ENCODE results near the gene GAS2L2. TPM values are rescaled to one million over a fixed set of nuclear protein-coding genes. Genes with fewer than 3 reads are reported as not detected.

Gene GAS2L2
- polyA plus RNA-seq, 1 donor from 2014 or later, result 0.38 TPM

DNA sequence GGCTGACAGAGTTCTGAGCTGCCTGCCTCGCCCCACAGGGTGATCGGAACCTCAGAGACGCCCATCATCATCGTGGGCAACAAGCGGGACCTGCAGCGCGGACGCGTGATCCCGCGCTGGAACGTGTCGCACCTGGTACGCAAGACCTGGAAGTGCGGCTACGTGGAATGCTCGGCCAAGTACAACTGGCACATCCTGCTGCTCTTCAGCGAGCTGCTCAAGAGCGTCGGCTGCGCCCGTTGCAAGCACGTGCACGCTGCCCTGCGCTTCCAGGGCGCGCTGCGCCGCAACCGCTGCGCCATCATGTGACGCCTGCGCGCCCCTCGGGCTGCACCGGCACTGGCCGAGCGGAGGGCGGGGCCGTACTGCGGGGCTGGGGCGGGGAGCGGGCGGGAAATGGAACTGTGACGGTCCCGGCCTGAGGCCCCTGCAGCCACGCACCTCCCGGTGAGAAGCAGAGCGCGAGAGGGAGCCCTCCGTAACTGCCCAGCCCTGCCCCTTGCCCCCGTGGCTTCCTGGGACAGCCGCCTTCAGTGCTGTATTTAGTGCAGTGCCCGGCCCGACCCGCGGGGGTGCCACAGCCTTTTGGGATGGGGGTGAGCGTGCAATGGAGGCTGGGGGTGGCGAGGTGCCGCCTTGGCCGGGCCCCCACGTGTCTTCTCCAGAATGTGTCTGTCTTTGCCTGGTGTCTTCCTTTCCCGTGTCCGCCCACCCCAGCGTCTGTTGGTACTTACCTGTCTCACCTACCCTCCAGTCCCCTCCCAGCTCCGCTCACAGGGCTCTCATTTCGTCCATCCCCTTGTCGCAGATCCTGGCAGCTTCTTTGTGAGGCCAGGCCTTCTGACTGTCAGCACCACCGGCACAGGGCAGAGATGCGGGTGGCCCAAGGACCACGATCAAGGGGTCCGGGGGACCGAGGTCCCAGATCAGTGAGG lies 11.8 kb downstream of the GAS2L2 start:
- Histone ChIP-seq H3K36me3 (ENCODE audit: insufficient read depth, low read length) (no peaks in the 10 kb centered on the region), H3K27ac (ENCODE audit: low read length) (no peak overlapping the region), H3K79me2 (replicated peaks; ENCODE audit: insufficient read depth, low read length) (no peaks in the 10 kb centered on the region), H2AFZ (ENCODE audit: low read depth, low read length) (no peak overlapping the region), H4K20me1 (ENCODE audit: insufficient read depth) (no peaks in the 10 kb centered on the region), H3K4me3 (ENCODE audit: low read length) (peak overlapping the region; percentile 51), H3F3A (ENCODE audit: insufficient read depth, low read length, poor library complexity, severe bottlenecking) (no peaks in the 10 kb centered on the region), H3K9ac (ENCODE audit: low read length) (no peak overlapping the region), H3K9me3 (ENCODE audit: low read length) (no peaks in the 10 kb centered on the region), H3K4me2 (ENCODE audit: low read length) (no peak overlapping the region), H3K9me2 (ENCODE audit: insufficient read depth, low read length) (no peaks in the 10 kb centered on the region), H3K27me3 (ENCODE audit: insufficient read depth, low read depth, low read length) (peaks cover 18% of the 10 kb centered on the region)
- TF ChIP-seq, protein P1, sequence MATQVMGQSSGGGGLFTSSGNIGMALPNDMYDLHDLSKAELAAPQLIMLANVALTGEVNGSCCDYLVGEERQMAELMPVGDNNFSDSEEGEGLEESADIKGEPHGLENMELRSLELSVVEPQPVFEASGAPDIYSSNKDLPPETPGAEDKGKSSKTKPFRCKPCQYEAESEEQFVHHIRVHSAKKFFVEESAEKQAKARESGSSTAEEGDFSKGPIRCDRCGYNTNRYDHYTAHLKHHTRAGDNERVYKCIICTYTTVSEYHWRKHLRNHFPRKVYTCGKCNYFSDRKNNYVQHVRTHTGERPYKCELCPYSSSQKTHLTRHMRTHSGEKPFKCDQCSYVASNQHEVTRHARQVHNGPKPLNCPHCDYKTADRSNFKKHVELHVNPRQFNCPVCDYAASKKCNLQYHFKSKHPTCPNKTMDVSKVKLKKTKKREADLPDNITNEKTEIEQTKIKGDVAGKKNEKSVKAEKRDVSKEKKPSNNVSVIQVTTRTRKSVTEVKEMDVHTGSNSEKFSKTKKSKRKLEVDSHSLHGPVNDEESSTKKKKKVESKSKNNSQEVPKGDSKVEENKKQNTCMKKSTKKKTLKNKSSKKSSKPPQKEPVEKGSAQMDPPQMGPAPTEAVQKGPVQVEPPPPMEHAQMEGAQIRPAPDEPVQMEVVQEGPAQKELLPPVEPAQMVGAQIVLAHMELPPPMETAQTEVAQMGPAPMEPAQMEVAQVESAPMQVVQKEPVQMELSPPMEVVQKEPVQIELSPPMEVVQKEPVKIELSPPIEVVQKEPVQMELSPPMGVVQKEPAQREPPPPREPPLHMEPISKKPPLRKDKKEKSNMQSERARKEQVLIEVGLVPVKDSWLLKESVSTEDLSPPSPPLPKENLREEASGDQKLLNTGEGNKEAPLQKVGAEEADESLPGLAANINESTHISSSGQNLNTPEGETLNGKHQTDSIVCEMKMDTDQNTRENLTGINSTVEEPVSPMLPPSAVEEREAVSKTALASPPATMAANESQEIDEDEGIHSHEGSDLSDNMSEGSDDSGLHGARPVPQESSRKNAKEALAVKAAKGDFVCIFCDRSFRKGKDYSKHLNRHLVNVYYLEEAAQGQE (IDR thresholded peaks at IDR 0.05; ENCODE audit: borderline replicate concordance), result no peak
- TF ChIP-seq MXI1 (conservative IDR thresholded peaks at IDR 0.05; ENCODE audit: poor library complexity, severe bottlenecking), result no peak
- TF ChIP-seq, protein P2, sequence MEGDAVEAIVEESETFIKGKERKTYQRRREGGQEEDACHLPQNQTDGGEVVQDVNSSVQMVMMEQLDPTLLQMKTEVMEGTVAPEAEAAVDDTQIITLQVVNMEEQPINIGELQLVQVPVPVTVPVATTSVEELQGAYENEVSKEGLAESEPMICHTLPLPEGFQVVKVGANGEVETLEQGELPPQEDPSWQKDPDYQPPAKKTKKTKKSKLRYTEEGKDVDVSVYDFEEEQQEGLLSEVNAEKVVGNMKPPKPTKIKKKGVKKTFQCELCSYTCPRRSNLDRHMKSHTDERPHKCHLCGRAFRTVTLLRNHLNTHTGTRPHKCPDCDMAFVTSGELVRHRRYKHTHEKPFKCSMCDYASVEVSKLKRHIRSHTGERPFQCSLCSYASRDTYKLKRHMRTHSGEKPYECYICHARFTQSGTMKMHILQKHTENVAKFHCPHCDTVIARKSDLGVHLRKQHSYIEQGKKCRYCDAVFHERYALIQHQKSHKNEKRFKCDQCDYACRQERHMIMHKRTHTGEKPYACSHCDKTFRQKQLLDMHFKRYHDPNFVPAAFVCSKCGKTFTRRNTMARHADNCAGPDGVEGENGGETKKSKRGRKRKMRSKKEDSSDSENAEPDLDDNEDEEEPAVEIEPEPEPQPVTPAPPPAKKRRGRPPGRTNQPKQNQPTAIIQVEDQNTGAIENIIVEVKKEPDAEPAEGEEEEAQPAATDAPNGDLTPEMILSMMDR (IDR thresholded peaks at IDR 0.05; ENCODE audit: poor library complexity, severe bottlenecking), result no peak
- TF ChIP-seq SMC3 (conservative IDR thresholded peaks at IDR 0.05; ENCODE audit: poor library complexity), result no peak
- TF ChIP-seq EZH2 (IDR thresholded peaks at IDR 0.05; ENCODE audit: borderline replicate concordance, insufficient read depth, low read length, poor library complexity, severe bottlenecking), result no peak

DNA sequence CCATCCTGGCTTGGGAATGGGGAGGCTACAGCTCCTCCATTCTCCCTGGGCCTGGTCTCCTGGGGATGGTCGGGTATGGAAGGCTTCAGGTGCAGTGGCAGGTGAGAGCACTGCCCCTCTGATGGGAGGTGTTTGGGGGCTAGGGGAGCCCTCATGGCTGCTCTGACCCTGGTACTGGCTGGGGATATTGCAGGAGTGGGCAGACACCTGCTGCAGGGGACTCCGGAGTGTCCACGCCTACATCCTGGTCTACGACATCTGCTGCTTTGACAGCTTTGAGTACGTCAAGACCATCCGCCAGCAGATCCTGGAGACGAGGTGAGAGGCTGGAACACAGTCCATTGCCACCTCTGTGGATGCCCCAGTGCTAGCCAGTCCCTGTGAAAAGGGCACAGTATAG lies 12.8 kb downstream of the GAS2L2 start:
- Histone ChIP-seq H3K79me2 (replicated peaks; ENCODE audit: insufficient read depth, low read length) (no peaks in the 10 kb centered on the region), H3K9me3 (ENCODE audit: low read length) (no peaks in the 10 kb centered on the region), H3K4me2 (ENCODE audit: low read length) (no peak overlapping the region), H3K27ac (ENCODE audit: low read length) (no peak overlapping the region), H3K9me2 (ENCODE audit: insufficient read depth, low read length) (no peaks in the 10 kb centered on the region), H2AFZ (ENCODE audit: low read depth, low read length) (no peak overlapping the region), H3K4me3 (ENCODE audit: low read length) (no peak overlapping the region), H3K36me3 (ENCODE audit: insufficient read depth, low read length) (no peaks in the 10 kb centered on the region), H3K27me3 (ENCODE audit: insufficient read depth, low read depth, low read length) (peaks cover 18% of the 10 kb centered on the region), H4K20me1 (ENCODE audit: insufficient read depth) (no peaks in the 10 kb centered on the region), H3K9ac (ENCODE audit: low read length) (no peak overlapping the region), H3F3A (ENCODE audit: insufficient read depth, low read length, poor library complexity, severe bottlenecking) (no peaks in the 10 kb centered on the region)
- TF ChIP-seq, protein P2 (IDR thresholded peaks at IDR 0.05; ENCODE audit: poor library complexity, severe bottlenecking), result no peak
- TF ChIP-seq EP300 (conservative IDR thresholded peaks at IDR 0.05; ENCODE audit: poor library complexity, severe bottlenecking) (no peak), POLR2AphosphoS5 (IDR thresholded peaks at IDR 0.05) (no peak), TAF1 (IDR thresholded peaks at IDR 0.05; ENCODE audit: low read depth) (no peak), MXI1 (conservative IDR thresholded peaks at IDR 0.05; ENCODE audit: poor library complexity, severe bottlenecking) (no peak), SMC3 (conservative IDR thresholded peaks at IDR 0.05; ENCODE audit: poor library complexity) (no peak), RAD21 (conservative IDR thresholded peaks at IDR 0.05) (no peak), EZH2 (IDR thresholded peaks at IDR 0.05; ENCODE audit: borderline replicate concordance, insufficient read depth, low read length, poor library complexity, severe bottlenecking) (no peak)
- TF ChIP-seq, protein P1 (IDR thresholded peaks at IDR 0.05; ENCODE audit: borderline replicate concordance), result no peak

Measured in neural cell (in vitro differentiated cells).